ENCODE results near the gene TAF3.

The TAF3 gene

GRCh38 chr10:8055420-8056349 is 237.4 kb downstream of the TAF3 start (continued):
- TF ChIP-seq EGR2 (tag by site-specific recombination; IDR thresholded peaks at IDR 0.05; ENCODE audit: low read depth) (no peak), PRDM2 (tag by site-specific recombination; IDR thresholded peaks at IDR 0.05; ENCODE audit: borderline replicate concordance) (no peak; the same call in 1 of the 2 replicates), ZBTB26 (tag by site-specific recombination; optimal IDR thresholded peaks at IDR 0.05) (peak; percentile 94), ZNF16 (tag by site-specific recombination; IDR thresholded peaks at IDR 0.05; ENCODE audit: low read depth) (no peak), ZNF292 (tag by site-specific recombination; IDR thresholded peaks at IDR 0.05; ENCODE audit: borderline replicate concordance, low read depth) (no peak), ZNF341 (tag by site-specific recombination; IDR thresholded peaks at IDR 0.05; ENCODE audit: low read depth) (no peak; the same call in none of the 2 replicates), ZNF2 (tag by site-specific recombination; IDR thresholded peaks at IDR 0.05) (peak; percentile 78; the same call in 1 of the 2 replicates), GLI2 (tag by site-specific recombination; IDR thresholded peaks at IDR 0.05; ENCODE audit: borderline replicate concordance, low read depth) (no peak), ZNF138 (tag by site-specific recombination; IDR thresholded peaks at IDR 0.05; ENCODE audit: borderline replicate concordance) (no peak), SP7 (tag by site-specific recombination; IDR thresholded peaks at IDR 0.05) (no peak), ZNF830 (tag by site-specific recombination; IDR thresholded peaks at IDR 0.05; ENCODE audit: low read depth) (no peak), ZNF623 (tag by site-specific recombination; IDR thresholded peaks at IDR 0.05) (no peak), ZNF169 (tag by site-specific recombination; IDR thresholded peaks at IDR 0.05) (no peak), ZNF140 (tag by site-specific recombination; IDR thresholded peaks at IDR 0.05) (no peak), ZBTB7A (tag by site-specific recombination; IDR thresholded peaks at IDR 0.05; ENCODE audit: low read depth) (peak; percentile 30; the same call in 1 of the 2 replicates), ZNF76 (tag by site-specific recombination; IDR thresholded peaks at IDR 0.05; ENCODE audit: borderline replicate concordance, low read depth) (0 out of 2 replicates have a peak, but pooled peaks have one; percentile 24), SETDB1 (IDR thresholded peaks at IDR 0.05; ENCODE audit: insufficient read length, low read length) (no peak), ZNF521 (tag by site-specific recombination; IDR thresholded peaks at IDR 0.05) (no peak), ZNF580 (tag by site-specific recombination; IDR thresholded peaks at IDR 0.05) (no peak), PATZ1 (tag by site-specific recombination; IDR thresholded peaks at IDR 0.05) (peak; percentile 38; the same call in 1 of the 2 replicates), ZBTB10 (tag by site-specific recombination; IDR thresholded peaks at IDR 0.05) (0 out of 2 replicates have a peak, but pooled peaks have one; percentile 60), ZNF248 (tag by site-specific recombination; IDR thresholded peaks at IDR 0.05) (no peak), ZNF184 (tag by site-specific recombination; IDR thresholded peaks at IDR 0.05) (no peak), ZNF416 (tag by site-specific recombination; IDR thresholded peaks at IDR 0.05) (no peak), PBX3 (CRISPR knock-in tag; IDR thresholded peaks at IDR 0.05) (peak; percentile 34; the same call in 1 of the 2 replicates)

Measured in HEK293 (cell line).